CD14-positive monocyte (primary cell): Measurements from ENCODE around the gene BARHL1. TPM values are rescaled to one million over a fixed set of nuclear protein-coding genes. Genes with fewer than 3 reads are reported as not detected.

Source experiments
- DNase-seq, 3 donors: peaks; one replicate each; pipeline ENCODE4 v3.0.0-alpha.2; 2011 to 2022
- H2AFZ ChIP-seq: 2 replicates; pipeline ENCODE4 v1.6.0; 2012; ENCODE audit warnings: mild to moderate bottlenecking, low read depth, low read length, inconsistent platforms; ENCODE audit not compliant: insufficient read depth, poor library complexity, severe bottlenecking
- H3K27ac ChIP-seq, 2 donors: 1 replicate in 1 of 2; 2 replicates in 1 of 2; pipeline ENCODE4 v1.5.1; 2012 to 2013; ENCODE audit warnings: low read length in 2 of 2, control low read depth in 1 of 2, inconsistent platforms in 1 of 2, low read depth in 1 of 2, mild to moderate bottlenecking in 1 of 2
- H3K27me3 ChIP-seq, 2 donors: one replicate each; pipeline versions ENCODE4 v1.6.0 to v1.6.1; 2011 to 2013; ENCODE audit warnings: low read length in 2 of 2; ENCODE audit not compliant: control insufficient read depth in 2 of 2, insufficient read depth in 2 of 2
- H3K36me3 ChIP-seq, 2 donors: replicated peaks in 1 of 2; 1 replicate in 1 of 2; 2 replicates in 1 of 2; pipeline versions ENCODE4 v1.5.1 to v1.6.1; 2012 to 2013; ENCODE audit warnings: low read length in 2 of 2, control low read depth in 1 of 2, inconsistent platforms in 1 of 2, mild to moderate bottlenecking in 1 of 2; ENCODE audit not compliant: insufficient read depth in 2 of 2, control insufficient read depth in 1 of 2
- H3K4me1 ChIP-seq, 2 donors: 1 replicate in 1 of 2; 2 replicates in 1 of 2; pipeline versions ENCODE4 v1.5.1 to v1.6.1; 2012 to 2013; ENCODE audit warnings: low read length in 2 of 2, control low read depth in 1 of 2, inconsistent platforms in 1 of 2, mild to moderate bottlenecking in 1 of 2, moderate library complexity in 1 of 2; ENCODE audit not compliant: insufficient read depth in 2 of 2, control insufficient read depth in 1 of 2
- H3K4me2 ChIP-seq: replicated peaks from 2 replicates; pipeline ENCODE3; 2012; ENCODE audit warnings: low read length, moderate library complexity, mild to moderate bottlenecking; ENCODE audit not compliant: poor library complexity, severe bottlenecking; ENCODE audit errors: extremely low read depth
- H3K4me3 ChIP-seq, 3 experiments: fragments of 200-600 bp in 1 of 3; sonication (generic) in 1 of 3; replicated peaks in 1 of 3; 1 replicate in 2 of 3; 2 replicates in 1 of 3; pipeline ENCODE4 v1.5.1; 2011 to 2013; ENCODE audit warnings: low read length in 3 of 3, mild to moderate bottlenecking in 3 of 3, control low read depth in 2 of 3, low read depth in 2 of 3, inconsistent platforms in 1 of 3, moderate library complexity in 1 of 3
- H3K79me2 ChIP-seq: 2 replicates; pipeline ENCODE4 v1.6.0; 2012; ENCODE audit warnings: mild to moderate bottlenecking, control low read depth, inconsistent platforms, low read length, moderate library complexity; ENCODE audit not compliant: insufficient read depth
- H3K9ac ChIP-seq: 2 replicates; pipeline ENCODE4 v1.6.0; 2017; ENCODE audit warnings: low read length, mild to moderate bottlenecking; ENCODE audit not compliant: insufficient read depth, poor library complexity, severe bottlenecking
- H3K9me3 ChIP-seq, 2 donors: replicated peaks in 1 of 2; 1 replicate in 1 of 2; 2 replicates in 1 of 2; pipeline versions ENCODE4 v1.5.1 to v1.6.1; 2012 to 2013; ENCODE audit warnings: low read length in 2 of 2, control low read depth in 1 of 2; ENCODE audit not compliant: control insufficient read depth in 1 of 2, insufficient read depth in 1 of 2
- H4K20me1 ChIP-seq: 2 replicates; pipeline ENCODE4 v1.6.0; 2012; ENCODE audit warnings: mild to moderate bottlenecking, low read length, control low read depth, moderate library complexity; ENCODE audit not compliant: insufficient read depth
- H3K27ac Mint-ChIP-seq, 7 donors: one replicate each; pipeline ENCODE4 v1.8.0; 2020; ENCODE audit warnings: mild to moderate bottlenecking in 7 of 7, mixed read lengths in 7 of 7, moderate library complexity in 6 of 7, inconsistent platforms in 2 of 7
- H3K27me3 Mint-ChIP-seq, 3 donors: one replicate each; pipeline ENCODE4 v1.8.0; 2021 to 2022; ENCODE audit warnings: low read depth in 3 of 3, mild to moderate bottlenecking in 3 of 3, mixed read lengths in 3 of 3, moderate library complexity in 3 of 3, inconsistent platforms in 1 of 3
- H3K36me3 Mint-ChIP-seq, 2 donors: one replicate each; pipeline ENCODE4 v1.8.0; 2020; ENCODE audit warnings: mixed read lengths in 2 of 2, inconsistent platforms in 1 of 2, mild to moderate bottlenecking in 1 of 2
- H3K4me1 Mint-ChIP-seq: one replicate; pipeline ENCODE4 v1.8.0; 2020; ENCODE audit warnings: mild to moderate bottlenecking, mixed read lengths
- H3K4me3 Mint-ChIP-seq, 2 donors: one replicate each; pipeline ENCODE4 v1.8.0; 2020; ENCODE audit warnings: mild to moderate bottlenecking in 2 of 2, mixed read lengths in 2 of 2, moderate library complexity in 1 of 2
- H3K9me3 Mint-ChIP-seq, 7 donors: one replicate each; pipeline ENCODE4 v1.8.0; 2020 to 2022; ENCODE audit warnings: mixed read lengths in 7 of 7, mild to moderate bottlenecking in 6 of 7, moderate library complexity in 6 of 7, inconsistent platforms in 2 of 7
- WGBS: methylation state at CpG from one replicate; pipeline ENCODE4 v1.1.5; 2013; ENCODE audit warnings: missing lambda C conversion rate; ENCODE audit not compliant: insufficient coverage; 5-methylcytosine and 5-hydroxymethylcytosine counted together
- intact Hi-C, 2 donors: fragments of 100-400 bp; cut with micrococcal nuclease; formaldehyde crosslinking; loops; one replicate each; pipeline versions ENCODE4 v1.15.0 to v1.15.1; 2023
- polyA plus RNA-seq, 3 donors: library from polyadenylated mRNA; depleted of rRNA in 1 of 3; unstranded in 2 of 3; stranded (reverse) in 1 of 3; fragments of 300-500 nt in 2 of 3; fragments of >200 nt in 1 of 3; fragmentation: Illumina TruSeq in 2 of 3; gene quantifications; 1 replicate in 2 of 3; 2 replicates in 1 of 3; pipeline ENCODE4 v1.2.3, GENCODE V29; 2012 to 2021
- TF ChIP-seq, protein P1 (sequence below): fragments of 200-600 bp; IDR thresholded peaks from one replicate; pipeline ENCODE4 v1.8.0; 2022; ENCODE audit warnings: antibody characterized with exemption, mild to moderate bottlenecking

Gene BARHL1
- polyA plus RNA-seq, 3 donors, result not detected

- Mint-ChIP-seq H3K4me1 (no peaks in the 10 kb centered on the region), H3K4me3 (peak overlapping the region in 1 of 2 donors; percentile 67)
- 5% methylated on average over 12 of the region's 16 CpGs for WGBS
These were observed 7.3 kb upstream of the BARHL1 start for GRCh38 chr9:132575005-132575609.

DNA sequence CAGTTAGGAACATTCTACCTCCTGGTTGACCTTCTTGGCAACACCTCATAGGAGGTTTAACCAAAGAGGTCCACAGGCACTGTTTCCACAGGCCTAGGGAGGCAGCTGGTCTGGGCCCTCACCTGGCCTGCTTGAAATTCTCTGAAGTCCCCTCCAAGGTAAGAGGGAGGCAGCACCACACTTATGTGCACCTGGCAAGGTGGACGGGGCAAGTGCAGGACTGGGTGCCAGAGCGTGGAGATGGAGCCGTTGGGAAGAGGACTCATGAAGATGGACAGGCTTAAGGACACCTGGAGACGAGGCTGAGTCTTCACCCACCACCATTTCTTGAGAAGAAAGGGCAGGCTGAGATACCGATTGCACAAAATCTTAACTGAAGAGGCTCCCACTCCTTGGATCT lies 6.6 kb upstream of the BARHL1 start:
- H3K9me3 ChIP-seq, result peaks cover 0 to 19% of the 10 kb centered on the region in 2 donors
- no peak overlapping the region for H3K9ac ChIP-seq
- Mint-ChIP-seq H3K27me3 (peaks cover 62 to 77% (median 69%) of the 10 kb centered on the region in 3 donors), H3K9me3 (peaks cover 0 to 8% (median 3%) of the 10 kb centered on the region in 7 donors), H3K4me3 (peak overlapping the region in 1 of 2 donors; percentile 8), H3K4me1 (no peaks in the 10 kb centered on the region), H3K27ac (no peak overlapping the region), H3K36me3 (peaks cover 0 to 2% of the 10 kb centered on the region in 2 donors)
- peaks cover 34 to 58% of the 10 kb centered on the region in 2 donors for H3K27me3 ChIP-seq
- no peaks in the 10 kb centered on the region for H3K36me3 ChIP-seq
- no peaks in the 10 kb centered on the region for H4K20me1 ChIP-seq
- H3K4me1 ChIP-seq, result no peaks in the 10 kb centered on the region
- no peak overlapping the region for H3K4me3 ChIP-seq
- 93% methylated on average over 3 of the region's 5 CpGs for WGBS
- no peak overlapping the region for H3K4me2 ChIP-seq
- no peak overlapping the region for H3K27ac ChIP-seq
- no peaks in the 10 kb centered on the region for H3K79me2 ChIP-seq
- intact Hi-C loops, result no loop called here
- no peak for DNase-seq
- H2AFZ ChIP-seq, result no peak overlapping the region
- TF ChIP-seq, protein P1, sequence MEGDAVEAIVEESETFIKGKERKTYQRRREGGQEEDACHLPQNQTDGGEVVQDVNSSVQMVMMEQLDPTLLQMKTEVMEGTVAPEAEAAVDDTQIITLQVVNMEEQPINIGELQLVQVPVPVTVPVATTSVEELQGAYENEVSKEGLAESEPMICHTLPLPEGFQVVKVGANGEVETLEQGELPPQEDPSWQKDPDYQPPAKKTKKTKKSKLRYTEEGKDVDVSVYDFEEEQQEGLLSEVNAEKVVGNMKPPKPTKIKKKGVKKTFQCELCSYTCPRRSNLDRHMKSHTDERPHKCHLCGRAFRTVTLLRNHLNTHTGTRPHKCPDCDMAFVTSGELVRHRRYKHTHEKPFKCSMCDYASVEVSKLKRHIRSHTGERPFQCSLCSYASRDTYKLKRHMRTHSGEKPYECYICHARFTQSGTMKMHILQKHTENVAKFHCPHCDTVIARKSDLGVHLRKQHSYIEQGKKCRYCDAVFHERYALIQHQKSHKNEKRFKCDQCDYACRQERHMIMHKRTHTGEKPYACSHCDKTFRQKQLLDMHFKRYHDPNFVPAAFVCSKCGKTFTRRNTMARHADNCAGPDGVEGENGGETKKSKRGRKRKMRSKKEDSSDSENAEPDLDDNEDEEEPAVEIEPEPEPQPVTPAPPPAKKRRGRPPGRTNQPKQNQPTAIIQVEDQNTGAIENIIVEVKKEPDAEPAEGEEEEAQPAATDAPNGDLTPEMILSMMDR, result no peak

More at GRCh38 chr9:132575005-132575609, 7.3 kb upstream of the BARHL1 start:
- Histone ChIP-seq H3K4me2 (no peak overlapping the region), H4K20me1 (no peaks in the 10 kb centered on the region), H3K27me3 (peaks cover 30 to 52% of the 10 kb centered on the region in 2 donors), H3K4me3 (no peak overlapping the region), H2AFZ (no peak overlapping the region), H3K36me3 (no peaks in the 10 kb centered on the region), H3K9me3 (peaks cover 0 to 15% of the 10 kb centered on the region in 2 donors), H3K27ac (no peak overlapping the region), H3K79me2 (no peaks in the 10 kb centered on the region), H3K4me1 (no peaks in the 10 kb centered on the region), H3K9ac (no peak overlapping the region)
- intact Hi-C loops, result no loop called here
- TF ChIP-seq, protein P1, result peak; percentile 29
- peak in 1 of 3 donors; percentile 13 for DNase-seq
- peaks cover 0 to 3% (median 3%) of the 10 kb centered on the region in 7 donors for H3K9me3 Mint-ChIP-seq
- H3K27me3 Mint-ChIP-seq, result peaks cover 58 to 71% (median 66%) of the 10 kb centered on the region in 3 donors
- H3K27ac Mint-ChIP-seq, result peak overlapping the region in 1 of 7 donors; percentile 5
- peaks cover 0 to 2% of the 10 kb centered on the region in 2 donors for H3K36me3 Mint-ChIP-seq
